Adrenal gland (tissue), 5 donors: ENCODE results near the gene PRR33.

Experiments
- CTCF ChIP-seq, 6 experiments: fragments of 450-650 bp in 4 of 6; fragments of 200-600 bp in 2 of 6; sonication (generic) in 1 of 6; IDR thresholded peaks; 1 replicate in 5 of 6; 2 replicates in 1 of 6; pipeline versions ENCODE4 v1.5.1 to v1.8.0; 2016 to 2021; ENCODE audit warnings: antibody characterized with exemption in 6 of 6, mild to moderate bottlenecking in 2 of 6, moderate library complexity in 1 of 6
- POLR2A ChIP-seq, 2 donors: fragments of 450-650 bp; IDR thresholded peaks; one replicate each; pipeline ENCODE4 v1.6.1; 2017; ENCODE audit warnings: antibody characterized with exemption in 2 of 2, mild to moderate bottlenecking in 2 of 2, moderate library complexity in 1 of 2
- donor health status: DM: no; HTN: no; CAD: no.

DNA sequence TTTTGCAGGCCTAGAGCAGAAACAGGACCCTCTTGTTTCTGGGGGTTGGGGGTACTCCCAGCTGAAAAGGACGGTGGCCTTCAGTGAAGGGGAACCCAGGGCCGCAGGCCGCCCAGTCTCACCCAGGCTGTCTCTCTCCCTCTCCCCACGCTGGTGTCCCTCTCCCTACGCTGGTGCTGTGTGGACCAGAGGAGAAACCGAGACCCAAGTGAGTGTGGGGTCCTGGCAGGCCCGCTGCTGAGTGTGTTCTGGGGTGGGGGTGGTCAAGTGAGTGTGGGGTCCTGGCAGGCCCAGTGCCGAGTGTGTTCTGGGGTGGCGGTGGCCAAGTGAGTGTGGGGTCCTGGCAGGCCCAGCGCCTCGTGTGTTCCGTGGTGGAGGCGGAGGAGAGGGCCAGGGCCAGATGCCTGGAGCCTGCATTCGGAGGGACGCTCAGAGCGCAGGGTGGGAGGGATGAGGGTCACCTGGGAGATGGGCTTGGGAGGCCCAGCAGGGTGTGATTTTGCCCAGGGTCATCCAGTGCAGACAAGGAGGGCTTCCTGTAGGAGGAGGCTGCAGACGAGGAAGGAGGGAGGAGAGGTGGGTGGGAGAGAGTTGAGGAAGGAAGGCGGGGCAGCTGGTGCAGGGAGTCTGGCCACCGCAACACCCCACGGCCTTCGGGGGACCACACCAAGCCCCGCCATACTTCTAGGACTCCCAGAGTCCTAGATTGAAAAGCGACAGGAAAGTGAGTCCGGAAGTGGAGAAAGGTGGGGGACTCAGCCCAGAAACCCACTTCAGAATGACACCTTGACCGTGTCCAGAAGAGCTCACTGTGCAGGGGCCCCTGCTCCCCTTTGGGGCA lies 38.1 kb upstream of the PRR33 start:
- no peak for TF ChIP-seq CTCF (IDR thresholded peaks at IDR 0.05)
- no peak for TF ChIP-seq POLR2A (IDR thresholded peaks at IDR 0.05)
